GM12878 (cell line): ENCODE results near the gene MYO1D. TPM values are rescaled to one million over a fixed set of nuclear protein-coding genes. Genes with fewer than 3 reads are reported as not detected.

ENCODE experiments used
- BACH1 ChIP-seq: fragments of 450-650 bp; IDR thresholded peaks from 2 replicates; pipeline ENCODE4 v1.6.1; 2017; ENCODE audit warnings: mild to moderate bottlenecking, borderline replicate concordance
- CEBPB ChIP-seq, 2 experiments: fragments of 150-350 bp in 1 of 2; IDR thresholded peaks; 2 replicates each; pipeline ENCODE4 v1.6.1; 2012 to 2014; ENCODE audit warnings: low read depth in 2 of 2, low read length in 2 of 2, borderline replicate concordance in 1 of 2, inconsistent platforms in 1 of 2
- EZH2 ChIP-seq: IDR thresholded peaks from 2 replicates; pipeline ENCODE4 v1.6.1; 2012; ENCODE audit warnings: low read depth, mild to moderate bottlenecking, control low read depth, inconsistent platforms, low read length, borderline replicate concordance; ENCODE audit not compliant: control insufficient read depth
- HDGF ChIP-seq: fragments of 450-650 bp; IDR thresholded peaks from 2 replicates; pipeline ENCODE4 v1.6.1; 2016; ENCODE audit warnings: antibody characterized with exemption
- IKZF1 ChIP-seq: fragments of 450-650 bp; conservative IDR thresholded peaks from 2 replicates; pipeline ENCODE4 v1.6.1; 2017; ENCODE audit warnings: antibody characterized with exemption, mild to moderate bottlenecking
- IKZF2 ChIP-seq, 2 experiments: fragments of 450-650 bp; IDR thresholded peaks; 2 replicates each; pipeline ENCODE4 v1.6.1; 2017; ENCODE audit warnings: mild to moderate bottlenecking in 2 of 2, moderate library complexity in 2 of 2
- MAX ChIP-seq: IDR thresholded peaks from 2 replicates; pipeline ENCODE4 v1.6.1; 2012; ENCODE audit warnings: low read depth, low read length, improper control_type of control experiment
- MTA2 ChIP-seq: fragments of 450-650 bp; IDR thresholded peaks from 2 replicates; pipeline ENCODE4 v1.6.1; 2016; ENCODE audit warnings: low read depth, mild to moderate bottlenecking, moderate library complexity
- MTA3 ChIP-seq: IDR thresholded peaks from 2 replicates; pipeline ENCODE4 v1.6.1; 2012; ENCODE audit warnings: low read length, inconsistent platforms, borderline replicate concordance
- NRF1 ChIP-seq: conservative IDR thresholded peaks from 2 replicates; pipeline ENCODE4 v1.6.1; 2011; ENCODE audit warnings: mild to moderate bottlenecking, low read depth, low read length, improper control_type of control experiment
- PKNOX1 ChIP-seq: fragments of 450-650 bp; IDR thresholded peaks from 2 replicates; pipeline ENCODE4 v1.6.1; 2016; ENCODE audit warnings: mild to moderate bottlenecking
- POLR2AphosphoS5 ChIP-seq: IDR thresholded peaks from 2 replicates; pipeline ENCODE4 v1.6.1; 2011; ENCODE audit warnings: mild to moderate bottlenecking, low read length, inconsistent platforms
- REST ChIP-seq: IDR thresholded peaks from 2 replicates; pipeline ENCODE4 v1.6.1; 2012; ENCODE audit warnings: mild to moderate bottlenecking, low read depth, low read length
- SUZ12 ChIP-seq: fragments of 200-600 bp; sonication (generic); IDR thresholded peaks from one replicate; pipeline ENCODE4 v1.6.1; 2018; ENCODE audit warnings: antibody characterized with exemption, mild to moderate bottlenecking; ENCODE audit not compliant: unreplicated experiment
- polyA plus RNA-seq, 11 experiments: library from polyadenylated mRNA; depleted of rRNA in 4 of 11; unstranded in 6 of 11; stranded (reverse) in 5 of 11; fragments of >200 nt; fragmentation: Nextera tagmentation in 4 of 11; fragmentation: Illumina TruSeq in 1 of 11; extraction: Ambion mirVana in 4 of 11; extraction: Trizol in 1 of 11; gene quantifications; 1 replicate in 1 of 11; 2 replicates in 10 of 11; pipeline versions ENCODE4 v1.2.1 to v1.2.3, GENCODE V29; 2011 to 2016; ENCODE audit warnings: inconsistent platforms in 2 of 11, missing spikeins in 2 of 11, low read depth in 1 of 11
- total RNA-seq, 4 experiments: library from RNA; depleted of rRNA in 3 of 4; stranded (reverse); fragments of >200 nt in 3 of 4; fragmentation: Illumina TruSeq in 1 of 4; extraction: Trizol in 1 of 4; gene quantifications; 2 replicates each; pipeline versions ENCODE4 v1.2.1 to v1.2.3, GENCODE V29; 2013 to 2021
- TF ChIP-seq, protein P1 (sequence below): fragments of 450-650 bp; IDR thresholded peaks from 2 replicates; pipeline ENCODE4 v1.6.1; 2017; ENCODE audit warnings: mild to moderate bottlenecking, moderate library complexity
- TF ChIP-seq, protein P2 (sequence below): IDR thresholded peaks from 2 replicates; pipeline ENCODE4 v1.6.1; 2011; ENCODE audit warnings: low read depth, mild to moderate bottlenecking, low read length, moderate library complexity, borderline replicate concordance; ENCODE audit errors: extremely low read depth

The MYO1D gene
- total and polyA plus RNA-seq, 10 of the 15 experiments (the other 5 are each of a cell fraction or from before 2014, with no cell fraction given): 1.8 to 37.7 (median 25.4) TPM

GRCh38 chr17:32909787-32910369 is 33.0 kb upstream of the MYO1D start (continued):
- TF ChIP-seq MAX (no peak), MTA2 (no peak), SUZ12 (no peak), EZH2 (no peak), IKZF2 (IDR thresholded peaks at IDR 0.05) (peak; percentile 10 to 16; a peak in 1 of 4 replicates), IKZF1 (peak; percentile 16), HDGF (0 out of 2 replicates have a peak, but pooled peaks have one; percentile 49), PKNOX1 (peak; percentile 55; the same call in 1 of the 2 replicates), MTA3 (no peak), REST (no peak), NRF1 (no peak), POLR2AphosphoS5 (no peak), BACH1 (no peak), CEBPB (IDR thresholded peaks at IDR 0.05; ENCODE audit: borderline replicate concordance in 1 of 2, low read depth in 2 of 2, low read length in 2 of 2) (no peak)
- TF ChIP-seq, protein P1, sequence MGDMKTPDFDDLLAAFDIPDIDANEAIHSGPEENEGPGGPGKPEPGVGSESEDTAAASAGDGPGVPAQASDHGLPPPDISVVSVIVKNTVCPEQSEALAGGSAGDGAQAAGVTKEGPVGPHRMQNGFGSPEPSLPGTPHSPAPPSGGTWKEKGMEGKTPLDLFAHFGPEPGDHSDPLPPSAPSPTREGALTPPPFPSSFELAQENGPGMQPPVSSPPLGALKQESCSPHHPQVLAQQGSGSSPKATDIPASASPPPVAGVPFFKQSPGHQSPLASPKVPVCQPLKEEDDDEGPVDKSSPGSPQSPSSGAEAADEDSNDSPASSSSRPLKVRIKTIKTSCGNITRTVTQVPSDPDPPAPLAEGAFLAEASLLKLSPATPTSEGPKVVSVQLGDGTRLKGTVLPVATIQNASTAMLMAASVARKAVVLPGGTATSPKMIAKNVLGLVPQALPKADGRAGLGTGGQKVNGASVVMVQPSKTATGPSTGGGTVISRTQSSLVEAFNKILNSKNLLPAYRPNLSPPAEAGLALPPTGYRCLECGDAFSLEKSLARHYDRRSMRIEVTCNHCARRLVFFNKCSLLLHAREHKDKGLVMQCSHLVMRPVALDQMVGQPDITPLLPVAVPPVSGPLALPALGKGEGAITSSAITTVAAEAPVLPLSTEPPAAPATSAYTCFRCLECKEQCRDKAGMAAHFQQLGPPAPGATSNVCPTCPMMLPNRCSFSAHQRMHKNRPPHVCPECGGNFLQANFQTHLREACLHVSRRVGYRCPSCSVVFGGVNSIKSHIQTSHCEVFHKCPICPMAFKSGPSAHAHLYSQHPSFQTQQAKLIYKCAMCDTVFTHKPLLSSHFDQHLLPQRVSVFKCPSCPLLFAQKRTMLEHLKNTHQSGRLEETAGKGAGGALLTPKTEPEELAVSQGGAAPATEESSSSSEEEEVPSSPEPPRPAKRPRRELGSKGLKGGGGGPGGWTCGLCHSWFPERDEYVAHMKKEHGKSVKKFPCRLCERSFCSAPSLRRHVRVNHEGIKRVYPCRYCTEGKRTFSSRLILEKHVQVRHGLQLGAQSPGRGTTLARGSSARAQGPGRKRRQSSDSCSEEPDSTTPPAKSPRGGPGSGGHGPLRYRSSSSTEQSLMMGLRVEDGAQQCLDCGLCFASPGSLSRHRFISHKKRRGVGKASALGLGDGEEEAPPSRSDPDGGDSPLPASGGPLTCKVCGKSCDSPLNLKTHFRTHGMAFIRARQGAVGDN: no peak
- TF ChIP-seq, protein P2, sequence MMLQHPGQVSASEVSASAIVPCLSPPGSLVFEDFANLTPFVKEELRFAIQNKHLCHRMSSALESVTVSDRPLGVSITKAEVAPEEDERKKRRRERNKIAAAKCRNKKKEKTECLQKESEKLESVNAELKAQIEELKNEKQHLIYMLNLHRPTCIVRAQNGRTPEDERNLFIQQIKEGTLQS: no peak
